Panc1 (cell line): ENCODE results near the gene MAGI1. TPM values are rescaled to one million over a fixed set of nuclear protein-coding genes. Genes with fewer than 3 reads are reported as not detected.

ENCODE experiments used
- ATAC-seq: fragments of 200-7000 bp; cut with Tn5 transposase; 2 replicates; pipeline ENCODE4 v1.9.1; 2020; ENCODE audit warnings: mild to moderate bottlenecking, moderate library complexity
- BruUV-seq: library from RNA; stranded (reverse); fragments of 400-500 nt; replicated peaks from 2 replicates; lab custom pipeline; 2021; lab: Mats Ljungman, UMichigan
- CTCF ChIA-PET: fragments of 300-600 bp; sonication (Branson Sonifier 250); formaldehyde crosslinking; loops from one replicate; lab custom pipeline; 2022; ENCODE audit warnings: antibody characterized with exemption; lab: Charles Lee
- POLR2A ChIA-PET: fragments of 300-600 bp; sonication (Branson Sonifier 250); formaldehyde crosslinking; loops from one replicate; lab custom pipeline; 2022; ENCODE audit warnings: antibody characterized with exemption; lab: Charles Lee
- DNase-seq: peaks from one replicate; pipeline ENCODE4 v3.0.0-alpha.2; 2010; ENCODE audit warnings: low read depth, low spot score
- H3K27ac ChIP-seq: 2 replicates; pipeline ENCODE4 v1.5.1; 2011; ENCODE audit warnings: mild to moderate bottlenecking, low read length, inconsistent platforms
- H3K27me3 ChIP-seq: fragments of 200-500 bp; sonication (Bioruptor generic); 2 replicates; pipeline ENCODE4 v1.6.0; 2014; ENCODE audit warnings: low read length, inconsistent platforms; ENCODE audit not compliant: control insufficient read depth, insufficient read depth
- H3K36me3 ChIP-seq: fragments of 200-500 bp; sonication (Bioruptor generic); 2 replicates; pipeline ENCODE4 v1.5.1; 2014; ENCODE audit warnings: inconsistent platforms, mild to moderate bottlenecking, low read length, moderate library complexity; ENCODE audit not compliant: control insufficient read depth, insufficient read depth
- H3K4me1 ChIP-seq: 2 replicates; pipeline ENCODE4 v1.5.1; 2011; ENCODE audit warnings: inconsistent platforms, mild to moderate bottlenecking, low read length, moderate library complexity; ENCODE audit not compliant: control insufficient read depth, insufficient read depth
- H3K4me3 ChIP-seq, 2 experiments: 2 replicates each; pipeline ENCODE4 v1.5.1; 2011 to 2012; ENCODE audit warnings: low read depth in 2 of 2, low read length in 2 of 2, mild to moderate bottlenecking in 2 of 2, inconsistent platforms in 1 of 2, moderate library complexity in 1 of 2
- H3K9me3 ChIP-seq: fragments of 200-500 bp; sonication (Bioruptor generic); 2 replicates; pipeline ENCODE4 v1.5.1; 2014; ENCODE audit warnings: low read depth, mild to moderate bottlenecking, inconsistent platforms, low read length, moderate library complexity; ENCODE audit not compliant: control insufficient read depth, insufficient read depth
- CTCF ChIP-seq: fragments of 450-650 bp; IDR thresholded peaks from 2 replicates; pipeline ENCODE4 v1.5.1; 2017; ENCODE audit warnings: mild to moderate bottlenecking
- POLR2AphosphoS5 ChIP-seq: IDR thresholded peaks from 2 replicates; pipeline ENCODE4 v1.6.1; 2012; ENCODE audit warnings: mild to moderate bottlenecking, low read depth, low read length, moderate library complexity
- REST ChIP-seq, 2 experiments: IDR thresholded peaks; 2 replicates each; pipeline ENCODE4 v1.6.1; 2011 to 2012; ENCODE audit warnings: low read depth in 2 of 2, control low read depth in 1 of 2, low read length in 1 of 2, mild to moderate bottlenecking in 1 of 2, moderate library complexity in 1 of 2; ENCODE audit not compliant: insufficient read depth in 1 of 2
- SIN3A ChIP-seq: IDR thresholded peaks from 2 replicates; pipeline ENCODE4 v1.6.1; 2012; ENCODE audit warnings: low read depth, mild to moderate bottlenecking, low read length, moderate library complexity, borderline replicate concordance; ENCODE audit not compliant: insufficient read depth
- TCF7L2 ChIP-seq: IDR thresholded peaks from 2 replicates; pipeline ENCODE4 v1.6.1; 2011; ENCODE audit warnings: mild to moderate bottlenecking, low read depth, low read length, inconsistent platforms
- in situ Hi-C: cut with HindIII; loops from 2 replicates; pipeline ENCODE4 v1.10.0; 2016; ENCODE audit warnings: low sequenced_read_pairs, low pct_unique_long_range_greater_than_20kb
- intact Hi-C: fragments of 100-400 bp; cut with micrococcal nuclease; formaldehyde crosslinking; loops from one replicate; pipeline ENCODE4 v1.10.0; 2022; ENCODE audit not compliant: unreplicated experiment
- total RNA-seq: library from RNA; stranded (reverse); gene quantifications from one replicate; pipeline ENCODE4 v1.2.1, GENCODE V29; 2021; ENCODE audit not compliant: unreplicated experiment

The MAGI1 gene
- total RNA-seq, 1 experiment from 2014 or later = 9.5 TPM

- in situ Hi-C loops (no loop called here), intact Hi-C loops (no loop called here)
- DNase-seq (no peak), ATAC-seq (no peak)
- no TSS peak for BruUV-seq
- Histone ChIP-seq H3K27me3 (no peaks in the 10 kb centered on the region), H3K36me3 (no peaks in the 10 kb centered on the region), H3K4me3 (no peak overlapping the region), H3K9me3 (no peaks in the 10 kb centered on the region), H3K4me1 (no peaks in the 10 kb centered on the region), H3K27ac (no peak overlapping the region)
- POLR2A ChIA-PET = no interaction called here
- CTCF ChIA-PET = no interaction called here
- no peak for TF ChIP-seq REST (IDR thresholded peaks at IDR 0.05; ENCODE audit: insufficient read depth in 1 of 2, low read depth in 2 of 2, low read length in 1 of 2)
- no peak for TF ChIP-seq TCF7L2
- TF ChIP-seq SIN3A = no peak
- TF ChIP-seq POLR2AphosphoS5 = no peak
- TF ChIP-seq CTCF = no peak
These were observed 400.4 kb downstream of the MAGI1 start for GRCh38 chr3:65638301-65638700.

GRCh38 chr3:65636326-65636725, 402.4 kb downstream of the MAGI1 start:
- CTCF ChIA-PET = no interaction called here
- DNase-seq = no peak
- Histone ChIP-seq H3K4me3 (no peak overlapping the region), H3K4me1 (no peaks in the 10 kb centered on the region), H3K36me3 (no peaks in the 10 kb centered on the region), H3K9me3 (no peaks in the 10 kb centered on the region), H3K27me3 (no peaks in the 10 kb centered on the region), H3K27ac (no peak overlapping the region)
- no peak for TF ChIP-seq REST (IDR thresholded peaks at IDR 0.05; ENCODE audit: insufficient read depth in 1 of 2, low read depth in 2 of 2, low read length in 1 of 2)
- no peak for TF ChIP-seq TCF7L2
- no peak for TF ChIP-seq SIN3A
- TF ChIP-seq CTCF = no peak
- no peak for TF ChIP-seq POLR2AphosphoS5
- POLR2A ChIA-PET = no interaction called here
- intact Hi-C loops (no loop called here), in situ Hi-C loops (no loop called here)
- ATAC-seq = no peak
- BruUV-seq = no TSS peak
